Endodermal cell (in vitro differentiated cells): ENCODE data around the gene HOXB5. TPM values are rescaled to one million over a fixed set of nuclear protein-coding genes. Genes with fewer than 3 reads are reported as not detected.

Source experiments
- DNase-seq: peaks from one replicate; pipeline ENCODE4 v3.0.0-alpha.2; 2017
- H3K27ac ChIP-seq: 2 replicates; pipeline ENCODE4 v1.5.1; 2013; ENCODE audit warnings: mild to moderate bottlenecking, low read depth, low read length, moderate library complexity
- H3K27me3 ChIP-seq: 2 replicates; pipeline ENCODE4 v1.6.1; 2013; ENCODE audit warnings: mild to moderate bottlenecking, low read length, moderate library complexity; ENCODE audit not compliant: insufficient read depth, control insufficient read depth, poor library complexity, severe bottlenecking
- H3K36me3 ChIP-seq: 2 replicates; pipeline ENCODE4 v1.7.0; 2013; ENCODE audit warnings: mild to moderate bottlenecking, low read length, moderate library complexity; ENCODE audit not compliant: control insufficient read depth, insufficient read depth
- H3K4me1 ChIP-seq: one replicate; pipeline ENCODE4 v1.7.0; 2013; ENCODE audit warnings: low read length; ENCODE audit not compliant: control insufficient read depth, insufficient read depth
- H3K4me3 ChIP-seq: 2 replicates; pipeline ENCODE4 v1.5.1; 2013; ENCODE audit warnings: mild to moderate bottlenecking, low read length, moderate library complexity
- H3K9ac ChIP-seq: 2 replicates; pipeline ENCODE4 v1.6.1; 2013; ENCODE audit warnings: mild to moderate bottlenecking, low read length, moderate library complexity; ENCODE audit not compliant: poor library complexity, severe bottlenecking; ENCODE audit errors: extremely low read depth
- H3K9me3 ChIP-seq: 2 replicates; pipeline ENCODE4 v1.6.1; 2013; ENCODE audit warnings: mild to moderate bottlenecking, low read length, moderate library complexity; ENCODE audit not compliant: control insufficient read depth
- H3K27ac Mint-ChIP-seq: 2 replicates; pipeline ENCODE4 v1.8.0; 2020; ENCODE audit warnings: mixed read lengths
- H3K27me3 Mint-ChIP-seq: 2 replicates; pipeline ENCODE4 v1.8.0; 2021; ENCODE audit warnings: mild to moderate bottlenecking, mixed read lengths; ENCODE audit not compliant: insufficient read depth
- H3K36me3 Mint-ChIP-seq: 2 replicates; pipeline ENCODE4 v1.8.0; 2020; ENCODE audit warnings: low read depth, mixed read lengths
- H3K4me1 Mint-ChIP-seq: 2 replicates; pipeline ENCODE4 v1.8.0; 2020; ENCODE audit warnings: mixed read lengths
- H3K4me3 Mint-ChIP-seq: 2 replicates; pipeline ENCODE4 v1.8.0; 2020; ENCODE audit warnings: mild to moderate bottlenecking, moderate library complexity, mixed read lengths
- H3K9me3 Mint-ChIP-seq: 2 replicates; pipeline ENCODE4 v1.8.0; 2020; ENCODE audit warnings: mild to moderate bottlenecking, mixed read lengths
- WGBS, 2 experiments: methylation state at CpG; one replicate each; pipeline versions ENCODE4 v1.1.5 to v1.1.7; 2013; ENCODE audit warnings: missing lambda C conversion rate in 2 of 2, mixed read lengths in 1 of 2; ENCODE audit not compliant: insufficient coverage in 1 of 2, insufficient read length in 1 of 2; 5-methylcytosine and 5-hydroxymethylcytosine counted together
- total RNA-seq, 2 donors: library from RNA; stranded (reverse); fragmentation: NEBNext Ultra II Directional in 1 of 2; extraction: Animal tissue kit (Norgen Biotek cat#: 25700) in 1 of 2; gene quantifications; 2 replicates in 1 of 2; 3 replicates in 1 of 2; pipeline ENCODE4 v1.2.1, GENCODE V29; 2021
- TF ChIP-seq, protein P1 (sequence below): fragments of 200-600 bp; sonication (generic); conservative IDR thresholded peaks from 2 replicates; pipeline ENCODE4 v1.5.0; 2021; ENCODE audit warnings: antibody characterized with exemption, mild to moderate bottlenecking

HOXB5 gene
- total RNA-seq, 2 donors from 2014 or later: not detected

DNA sequence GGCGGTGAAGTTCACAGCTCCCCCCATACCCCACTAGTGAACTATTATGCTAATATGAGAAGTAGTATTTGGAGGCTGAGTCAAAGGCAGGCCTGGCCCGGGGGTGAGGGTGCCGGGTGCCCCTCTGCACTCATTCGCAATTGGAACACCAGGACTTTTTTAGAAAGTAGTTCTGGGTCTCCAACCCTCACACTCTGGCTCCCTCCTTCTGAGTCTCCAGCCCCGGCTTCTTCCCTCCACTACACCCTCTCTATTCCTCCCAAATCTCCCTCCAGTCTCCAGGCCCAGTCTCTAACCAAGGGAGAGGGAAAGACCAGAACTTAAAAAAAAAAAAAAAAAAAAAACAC is 37.4 kb downstream of the HOXB5 start:
- H3K27ac Mint-ChIP-seq: no peak overlapping the region
- H3K4me1 Mint-ChIP-seq: peaks cover 10% of the 10 kb centered on the region
- H3K27ac ChIP-seq: peak overlapping the region; percentile 53
- H3K9ac ChIP-seq: no peak overlapping the region
- peaks cover 100% of the 10 kb centered on the region for H3K27me3 ChIP-seq
- peaks cover 3% of the 10 kb centered on the region for H3K4me1 ChIP-seq
- no peak overlapping the region for H3K4me3 ChIP-seq
- peaks cover 99% of the 10 kb centered on the region for H3K27me3 Mint-ChIP-seq
- TF ChIP-seq, protein P1, sequence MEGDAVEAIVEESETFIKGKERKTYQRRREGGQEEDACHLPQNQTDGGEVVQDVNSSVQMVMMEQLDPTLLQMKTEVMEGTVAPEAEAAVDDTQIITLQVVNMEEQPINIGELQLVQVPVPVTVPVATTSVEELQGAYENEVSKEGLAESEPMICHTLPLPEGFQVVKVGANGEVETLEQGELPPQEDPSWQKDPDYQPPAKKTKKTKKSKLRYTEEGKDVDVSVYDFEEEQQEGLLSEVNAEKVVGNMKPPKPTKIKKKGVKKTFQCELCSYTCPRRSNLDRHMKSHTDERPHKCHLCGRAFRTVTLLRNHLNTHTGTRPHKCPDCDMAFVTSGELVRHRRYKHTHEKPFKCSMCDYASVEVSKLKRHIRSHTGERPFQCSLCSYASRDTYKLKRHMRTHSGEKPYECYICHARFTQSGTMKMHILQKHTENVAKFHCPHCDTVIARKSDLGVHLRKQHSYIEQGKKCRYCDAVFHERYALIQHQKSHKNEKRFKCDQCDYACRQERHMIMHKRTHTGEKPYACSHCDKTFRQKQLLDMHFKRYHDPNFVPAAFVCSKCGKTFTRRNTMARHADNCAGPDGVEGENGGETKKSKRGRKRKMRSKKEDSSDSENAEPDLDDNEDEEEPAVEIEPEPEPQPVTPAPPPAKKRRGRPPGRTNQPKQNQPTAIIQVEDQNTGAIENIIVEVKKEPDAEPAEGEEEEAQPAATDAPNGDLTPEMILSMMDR: no peak
- H3K9me3 Mint-ChIP-seq: no peaks in the 10 kb centered on the region
- no peaks in the 10 kb centered on the region for H3K9me3 ChIP-seq
- H3K4me3 Mint-ChIP-seq: no peak overlapping the region
- WGBS, 2 experiments: 6 to 15% methylated on average over 3 to 4 of the region's 5 CpGs
- DNase-seq: no peak
- no peaks in the 10 kb centered on the region for H3K36me3 Mint-ChIP-seq
- H3K36me3 ChIP-seq: no peaks in the 10 kb centered on the region

DNA sequence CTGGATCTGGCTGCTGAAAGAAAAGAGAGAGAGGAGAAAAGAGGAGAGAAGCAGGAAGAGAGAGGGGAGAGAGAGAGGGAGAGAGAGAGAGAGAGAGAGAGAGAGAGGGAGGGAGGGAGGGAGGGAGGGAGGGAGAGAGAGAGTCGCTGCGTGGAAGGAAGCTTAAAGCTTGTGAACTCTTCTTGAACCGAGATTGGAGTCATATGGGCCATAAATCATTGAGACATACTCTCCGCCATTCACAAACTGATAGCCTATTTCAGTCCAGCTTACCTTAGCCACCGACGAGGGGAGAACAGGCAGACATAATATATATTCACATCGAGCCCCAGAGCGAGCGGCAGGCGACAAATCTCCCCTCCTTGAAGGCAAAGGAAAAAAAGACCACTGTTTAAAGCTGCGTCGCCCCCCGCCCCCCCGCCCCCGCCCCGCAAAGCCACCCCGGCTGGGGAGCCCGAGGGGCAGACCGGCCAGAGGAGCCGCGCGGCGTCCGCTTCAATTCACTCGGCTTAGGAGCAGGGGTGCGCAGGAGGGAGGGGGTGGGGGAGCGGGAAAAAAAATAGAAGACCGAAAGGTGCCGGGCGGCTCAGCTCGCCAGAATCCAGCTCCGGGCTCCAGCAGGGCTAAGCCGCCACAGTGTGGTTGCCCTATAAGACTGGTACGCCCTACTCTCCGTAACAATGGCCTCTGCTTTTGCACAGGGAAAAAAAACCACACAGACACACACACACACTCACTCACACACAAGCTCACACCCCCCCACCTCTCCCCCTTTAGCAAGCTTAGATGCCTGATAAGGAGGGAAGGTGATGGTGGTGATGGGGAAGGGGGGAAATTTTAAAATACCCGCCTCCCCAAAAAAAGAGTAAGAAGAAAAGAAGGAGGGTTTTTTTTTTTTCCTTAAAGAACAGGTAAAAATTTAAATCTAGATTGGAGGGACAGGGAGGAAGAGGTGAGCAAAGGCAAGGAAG is 38.0 kb downstream of the HOXB5 start:
- WGBS, 2 experiments: 1 to 8% methylated on average over 9 to 33 of the region's 36 CpGs

DNA sequence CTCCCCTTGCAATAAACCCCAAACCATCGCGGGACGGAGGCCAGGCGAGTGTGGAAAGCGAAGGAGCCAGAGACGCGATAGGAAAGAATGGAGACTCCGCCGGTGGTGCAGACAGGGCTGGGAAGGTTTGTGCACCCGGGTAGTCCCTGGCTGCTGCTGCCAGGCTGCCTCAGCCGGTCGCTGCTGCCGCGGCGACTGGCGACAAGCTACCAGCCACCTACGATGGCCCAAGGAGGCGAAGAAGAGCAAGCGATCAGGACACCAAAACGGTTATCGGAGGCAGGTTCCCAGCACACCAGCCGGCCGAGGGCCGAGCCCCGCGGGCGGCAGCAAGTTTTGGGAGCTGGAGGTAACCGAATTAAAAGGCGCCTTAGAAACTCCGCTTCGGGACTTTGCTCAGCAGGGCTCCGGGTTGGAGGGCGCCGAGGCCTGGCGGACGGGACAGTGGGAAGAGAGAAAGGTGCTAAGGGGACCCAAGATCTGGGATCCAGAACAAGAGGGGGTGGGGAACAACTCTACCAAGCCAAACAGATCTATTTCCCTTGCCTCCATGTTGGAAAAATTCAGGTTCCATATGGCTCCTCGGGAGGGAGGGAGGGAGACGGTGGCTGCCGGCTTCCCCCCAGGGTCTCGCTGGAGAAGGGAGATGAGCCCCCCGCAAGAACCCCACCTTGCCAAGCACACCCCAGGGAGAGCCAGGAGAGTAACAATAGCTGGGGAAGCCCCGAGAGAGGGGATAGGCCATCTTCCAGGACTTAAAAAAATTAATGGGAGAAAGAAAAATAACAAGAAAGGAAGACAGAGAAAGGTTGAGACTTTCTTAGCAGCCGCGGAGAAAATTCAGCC is 38.9 kb downstream of the HOXB5 start:
- H3K27me3 ChIP-seq: peaks cover 99% of the 10 kb centered on the region

More for the DNA sequence above, 38.0 kb downstream of the HOXB5 start:
- Mint-ChIP-seq H3K27ac (no peak overlapping the region), H3K9me3 (no peaks in the 10 kb centered on the region), H3K36me3 (no peaks in the 10 kb centered on the region), H3K27me3 (peaks cover 99% of the 10 kb centered on the region), H3K4me3 (peak overlapping the region; percentile 42), H3K4me1 (peaks cover 10% of the 10 kb centered on the region)
- no peaks in the 10 kb centered on the region for H3K36me3 ChIP-seq
- peak overlapping the region; percentile 67 for H3K27ac ChIP-seq
- no peaks in the 10 kb centered on the region for H3K9me3 ChIP-seq
- TF ChIP-seq, protein P1: no peak
- peak overlapping the region; percentile 73 for H3K4me3 ChIP-seq
- peak; percentile 78 for DNase-seq
- H3K27me3 ChIP-seq: peaks cover 99% of the 10 kb centered on the region
- peak overlapping the region; percentile 8 for H3K9ac ChIP-seq
- H3K4me1 ChIP-seq: peaks cover 6% of the 10 kb centered on the region

More for the DNA sequence above, 38.9 kb downstream of the HOXB5 start:
- Mint-ChIP-seq H3K27ac (no peak overlapping the region), H3K9me3 (no peaks in the 10 kb centered on the region), H3K36me3 (no peaks in the 10 kb centered on the region), H3K4me1 (peaks cover 10% of the 10 kb centered on the region), H3K27me3 (peaks cover 99% of the 10 kb centered on the region), H3K4me3 (peak overlapping the region; percentile 42)
- Histone ChIP-seq H3K27ac (peak overlapping the region; percentile 67), H3K4me3 (peak overlapping the region; percentile 73), H3K9ac (peak overlapping the region; percentile 8), H3K36me3 (no peaks in the 10 kb centered on the region), H3K4me1 (peaks cover 8% of the 10 kb centered on the region), H3K9me3 (no peaks in the 10 kb centered on the region)
- WGBS, 2 experiments: 2 to 3% methylated on average over 40 to 43 of the region's 44 CpGs
- TF ChIP-seq, protein P1: no peak
- peak; percentile 85 for DNase-seq
